Measurements from ENCODE around the gene PKM.
"Not testable (repeated sequence)": the region's sequence is repeated elsewhere in the genome, so short reads cannot be mapped to it uniquely, and the experiment has no call there.

The PKM gene

GRCh38 chr15:72176159-72176558, 54.8 kb downstream of the PKM start:
- no peak for DNase-seq (ENCODE audit: low read depth)

- DNase-seq (ENCODE audit: low read depth): no peak
Observed at GRCh38 chr15:72175186-72176044, 55.6 kb downstream of the PKM start.

- no peak for DNase-seq (ENCODE audit: low read depth)
Observed at GRCh38 chr15:72174551-72175165, 56.3 kb downstream of the PKM start.

- DNase-seq (ENCODE audit: low read depth): no peak
Observed at GRCh38 chr15:72173864-72174550, 57.0 kb downstream of the PKM start.

- DNase-seq (ENCODE audit: low read depth): no peak
Observed at GRCh38 chr15:72173401-72173800, 57.6 kb downstream of the PKM start.

- no peak for DNase-seq (ENCODE audit: low read depth)
Observed at GRCh38 chr15:72172796-72173195, 58.2 kb downstream of the PKM start.

GRCh38 chr15:72171978-72172377, 59.0 kb downstream of the PKM start:
- DNase-seq (ENCODE audit: low read depth): not testable (repeated sequence)

GRCh38 chr15:72170691-72171090, 60.3 kb downstream of the PKM start:
- DNase-seq (ENCODE audit: low read depth): no peak

GRCh38 chr15:72169921-72170611, 60.9 kb downstream of the PKM start:
- no peak for DNase-seq (ENCODE audit: low read depth)

GRCh38 chr15:72169236-72169920, 61.6 kb downstream of the PKM start:
- no peak for DNase-seq (ENCODE audit: low read depth)

- no peak for DNase-seq (ENCODE audit: low read depth)
Observed at GRCh38 chr15:72168808-72169190, 62.2 kb downstream of the PKM start.

GRCh38 chr15:72168131-72168807, 62.7 kb downstream of the PKM start:
- DNase-seq (ENCODE audit: low read depth): no peak

GRCh38 chr15:72167445-72167844, 63.5 kb downstream of the PKM start:
- DNase-seq (ENCODE audit: low read depth): no peak

GRCh38 chr15:72166716-72167417, 64.1 kb downstream of the PKM start:
- DNase-seq (ENCODE audit: low read depth): no peak

- no peak for DNase-seq (ENCODE audit: low read depth)
Observed at GRCh38 chr15:72163719-72164118, 67.3 kb downstream of the PKM start.

GRCh38 chr15:72162569-72162968, 68.4 kb downstream of the PKM start:
- DNase-seq (ENCODE audit: low read depth): no peak

GRCh38 chr15:72161361-72162132, 69.4 kb downstream of the PKM start:
- no peak for DNase-seq (ENCODE audit: low read depth)

GRCh38 chr15:72160696-72161245, 70.2 kb downstream of the PKM start:
- no peak for DNase-seq (ENCODE audit: low read depth)

GRCh38 chr15:72156928-72157327, 74.1 kb downstream of the PKM start:
- DNase-seq (ENCODE audit: low read depth): no peak

Data from stimulated activated CD8-positive, alpha-beta memory T cell treated with anti-CD3 and anti-CD28 coated beads, Interleukin-12 subunit alpha, Interleukin-12 subunit beta, amount 100 ng/mL, for 4 hours (primary cell).